HepG2 (cell line): ENCODE data around the gene FHIT. TPM values are rescaled to one million over a fixed set of nuclear protein-coding genes. Genes with fewer than 3 reads are reported as not detected.
A peak's percentile ranks its signal among the peaks of the same experiment; 100 is the strongest.

Experiments used
- CHCHD3 ChIP-seq: sonication (generic); formaldehyde crosslinking; IDR thresholded peaks from 2 replicates; pipeline ENCODE4 v1.8.0; 2022; ENCODE audit warnings: mild to moderate bottlenecking, missing genetic modification reagents, moderate library complexity
- HHEX ChIP-seq: IDR thresholded peaks from 2 replicates; pipeline ENCODE4 v1.6.1; 2016; ENCODE audit warnings: control low read depth
- IRF2 ChIP-seq: IDR thresholded peaks from 2 replicates; pipeline ENCODE4 v1.6.1; 2018; ENCODE audit warnings: missing genetic modification reagents, missing compliant biosample characterization
- ISL2 ChIP-seq: sonication (generic); formaldehyde crosslinking; IDR thresholded peaks from 2 replicates; pipeline ENCODE4 v1.5.0; 2020; ENCODE audit warnings: missing genetic modification reagents
- JDP2 ChIP-seq: sonication (generic); formaldehyde crosslinking; IDR thresholded peaks from 2 replicates; pipeline ENCODE4 v1.8.1; 2022; ENCODE audit warnings: missing genetic modification reagents, borderline replicate concordance
- KAT8 ChIP-seq: IDR thresholded peaks from 2 replicates; pipeline ENCODE4 v1.6.1; 2016; ENCODE audit warnings: missing genetic modification reagents, missing compliant biosample characterization
- MTA1 ChIP-seq: sonication (generic); formaldehyde crosslinking; IDR thresholded peaks from 2 replicates; pipeline ENCODE4 v1.4.0; 2020; ENCODE audit warnings: missing genetic modification reagents, mild to moderate bottlenecking, borderline replicate concordance
- NKX3-1 ChIP-seq: sonication (generic); formaldehyde crosslinking; IDR thresholded peaks from 2 replicates; pipeline ENCODE4 v1.5.0; 2020; ENCODE audit warnings: missing genetic modification reagents
- TBX3 ChIP-seq: fragments of 450-650 bp; IDR thresholded peaks from 2 replicates; pipeline ENCODE4 v1.6.1; 2017; ENCODE audit warnings: antibody characterized with exemption, mild to moderate bottlenecking, inconsistent platforms, borderline replicate concordance
- TEAD3 ChIP-seq: optimal IDR thresholded peaks from 2 replicates; pipeline ENCODE3; 2016; ENCODE audit warnings: borderline replicate concordance
- TFE3 ChIP-seq: IDR thresholded peaks from 2 replicates; pipeline ENCODE4 v1.6.1; 2016
- THAP11 ChIP-seq: IDR thresholded peaks from 2 replicates; pipeline ENCODE4 v1.6.1; 2016; ENCODE audit warnings: missing biosample characterization, missing genetic modification reagents
- YEATS2 ChIP-seq: sonication (generic); formaldehyde crosslinking; IDR thresholded peaks from 2 replicates; pipeline ENCODE4 v1.4.0; 2020; ENCODE audit warnings: missing genetic modification reagents, borderline replicate concordance
- ZBTB44 ChIP-seq: sonication (generic); formaldehyde crosslinking; IDR thresholded peaks from 2 replicates; pipeline ENCODE4 v1.4.0; 2020; ENCODE audit warnings: missing genetic modification reagents
- ZFP90 ChIP-seq: sonication (generic); formaldehyde crosslinking; IDR thresholded peaks from 2 replicates; pipeline ENCODE4 v1.8.0; 2022; ENCODE audit warnings: missing genetic modification reagents, mild to moderate bottlenecking, inconsistent platforms, borderline replicate concordance
- ZNF235 ChIP-seq: sonication (generic); formaldehyde crosslinking; IDR thresholded peaks from 2 replicates; pipeline ENCODE4 v1.8.1; 2023; ENCODE audit warnings: mild to moderate bottlenecking, missing genetic modification reagents, borderline replicate concordance
- ZNF263 ChIP-seq: sonication (generic); formaldehyde crosslinking; IDR thresholded peaks from 2 replicates; pipeline ENCODE4 v1.4.0; 2020; ENCODE audit warnings: missing genetic modification reagents
- ZNF432 ChIP-seq: sonication (generic); formaldehyde crosslinking; IDR thresholded peaks from 2 replicates; pipeline ENCODE4 v1.5.0; 2020; ENCODE audit warnings: missing genetic modification reagents, mild to moderate bottlenecking, borderline replicate concordance
- ZNF569 ChIP-seq: sonication (generic); formaldehyde crosslinking; IDR thresholded peaks from 2 replicates; pipeline ENCODE4 v1.5.0; 2020; ENCODE audit warnings: mild to moderate bottlenecking, missing genetic modification reagents, moderate library complexity, borderline replicate concordance
- ZNF772 ChIP-seq: sonication (generic); formaldehyde crosslinking; IDR thresholded peaks from 2 replicates; pipeline ENCODE4 v1.5.0; 2020; ENCODE audit warnings: mild to moderate bottlenecking, missing genetic modification reagents
- ZSCAN5A ChIP-seq: sonication (generic); formaldehyde crosslinking; IDR thresholded peaks from 2 replicates; pipeline ENCODE4 v1.8.0; 2022; ENCODE audit warnings: mild to moderate bottlenecking, missing genetic modification reagents, borderline replicate concordance
- polyA plus RNA-seq, 8 experiments: library from polyadenylated mRNA; depleted of rRNA in 3 of 8; stranded (reverse) in 7 of 8; unstranded in 1 of 8; fragments of >200 nt; fragmentation: Illumina TruSeq in 4 of 8; extraction: Trizol in 4 of 8; gene quantifications; 2 replicates each; pipeline versions ENCODE4 v1.2.1 to v1.2.3, GENCODE V29; 2011 to 2016; ENCODE audit warnings: low read depth in 4 of 8, missing spikeins in 1 of 8, mixed read lengths in 1 of 8; ENCODE audit not compliant: insufficient read depth in 1 of 8
- total RNA-seq, 5 experiments: library from RNA; depleted of rRNA; stranded (reverse); fragments of >200 nt; fragmentation: Illumina TruSeq; extraction: Trizol; gene quantifications; 2 replicates each; pipeline ENCODE4 v1.2.3, GENCODE V29; 2016; ENCODE audit warnings: low read depth in 1 of 5
- TF ChIP-seq, protein P1 (sequence below): IDR thresholded peaks from 2 replicates; pipeline ENCODE4 v1.6.1; 2016; ENCODE audit warnings: missing genetic modification reagents, missing compliant biosample characterization
- TF ChIP-seq, protein P2 (sequence below): IDR thresholded peaks from 2 replicates; pipeline ENCODE4 v1.6.1; 2016; ENCODE audit warnings: control low read depth
- TF ChIP-seq, protein P3 (sequence below): sonication (generic); formaldehyde crosslinking; IDR thresholded peaks from 2 replicates; pipeline ENCODE4 v1.4.0; 2020; ENCODE audit warnings: mild to moderate bottlenecking, missing genetic modification reagents

The FHIT gene
- total and polyA plus RNA-seq, 2 of the 13 experiments (the other 11 are each of a cell fraction or from before 2014, with no cell fraction given) = 4.0 to 4.6 TPM

DNA sequence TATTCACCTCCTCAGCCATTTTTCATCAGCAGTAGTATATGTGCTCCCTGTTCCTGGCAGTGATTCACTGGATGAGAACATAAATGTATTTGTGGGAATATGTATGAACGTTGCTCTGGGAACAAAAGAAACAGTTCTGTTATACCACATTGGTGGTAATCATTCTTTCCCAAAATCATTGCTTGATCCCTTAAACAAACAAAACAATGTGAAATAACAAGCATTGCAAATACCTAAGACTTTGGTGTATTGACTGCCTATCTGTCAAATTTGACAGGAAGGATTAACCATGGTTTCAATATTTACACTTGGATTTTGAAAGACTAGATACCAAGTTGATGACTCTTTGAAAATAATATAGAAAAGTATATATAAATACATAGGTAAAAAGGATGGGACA is 284.1 kb downstream of the FHIT start (continued):
- no peak for TF ChIP-seq ZNF263 (CRISPR knock-in tag)
- no peak for TF ChIP-seq IRF2 (CRISPR knock-in tag)
- TF ChIP-seq, protein P1, sequence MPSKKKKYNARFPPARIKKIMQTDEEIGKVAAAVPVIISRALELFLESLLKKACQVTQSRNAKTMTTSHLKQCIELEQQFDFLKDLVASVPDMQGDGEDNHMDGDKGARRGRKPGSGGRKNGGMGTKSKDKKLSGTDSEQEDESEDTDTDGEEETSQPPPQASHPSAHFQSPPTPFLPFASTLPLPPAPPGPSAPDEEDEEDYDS (CRISPR knock-in tag) = peak; percentile 23; the same call in 1 of the 2 replicates
- TF ChIP-seq TFE3 (CRISPR knock-in tag) = no peak
- TF ChIP-seq KAT8 = peak; percentile 42; the same call in 1 of the 2 replicates
- no peak for TF ChIP-seq ZNF772
- TF ChIP-seq TBX3 = peak; percentile 96
- TF ChIP-seq, protein P2, sequence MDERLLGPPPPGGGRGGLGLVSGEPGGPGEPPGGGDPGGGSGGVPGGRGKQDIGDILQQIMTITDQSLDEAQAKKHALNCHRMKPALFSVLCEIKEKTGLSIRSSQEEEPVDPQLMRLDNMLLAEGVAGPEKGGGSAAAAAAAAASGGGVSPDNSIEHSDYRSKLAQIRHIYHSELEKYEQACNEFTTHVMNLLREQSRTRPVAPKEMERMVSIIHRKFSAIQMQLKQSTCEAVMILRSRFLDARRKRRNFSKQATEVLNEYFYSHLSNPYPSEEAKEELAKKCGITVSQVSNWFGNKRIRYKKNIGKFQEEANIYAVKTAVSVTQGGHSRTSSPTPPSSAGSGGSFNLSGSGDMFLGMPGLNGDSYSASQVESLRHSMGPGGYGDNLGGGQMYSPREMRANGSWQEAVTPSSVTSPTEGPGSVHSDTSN = peak; percentile 83
- 0 out of 2 replicates have a peak, but pooled peaks have one; percentile 62 for TF ChIP-seq NKX3-1 (CRISPR knock-in tag)
- TF ChIP-seq ZNF235 (CRISPR knock-in tag) = no peak
- no peak for TF ChIP-seq ZNF432 (CRISPR knock-in tag)
- no peak for TF ChIP-seq CHCHD3 (CRISPR knock-in tag)
- TF ChIP-seq ZSCAN5A = no peak
- TF ChIP-seq TEAD3 (CRISPR knock-in tag) = peak; percentile 74
- TF ChIP-seq ZBTB44 (CRISPR knock-in tag) = no peak
- no peak for TF ChIP-seq ZFP90 (CRISPR knock-in tag)
- no peak for TF ChIP-seq ZNF569 (CRISPR knock-in tag)
- TF ChIP-seq MTA1 = no peak
- no peak for TF ChIP-seq YEATS2 (CRISPR knock-in tag)
- peak; percentile 75 for TF ChIP-seq THAP11
- peak; percentile 93 for TF ChIP-seq HHEX (CRISPR knock-in tag)
- no peak for TF ChIP-seq JDP2 (CRISPR knock-in tag)
- peak; percentile 91 for TF ChIP-seq ISL2 (CRISPR knock-in tag)
- TF ChIP-seq, protein P3, sequence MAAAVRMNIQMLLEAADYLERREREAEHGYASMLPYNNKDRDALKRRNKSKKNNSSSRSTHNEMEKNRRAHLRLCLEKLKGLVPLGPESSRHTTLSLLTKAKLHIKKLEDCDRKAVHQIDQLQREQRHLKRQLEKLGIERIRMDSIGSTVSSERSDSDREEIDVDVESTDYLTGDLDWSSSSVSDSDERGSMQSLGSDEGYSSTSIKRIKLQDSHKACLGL (CRISPR knock-in tag) = no peak
